Activated T-helper 1 cell treated with anti-CD3 and anti-CD28 coated beads, Interleukin-2, amount 50 U/mL, for 16 hours (primary cell): Measurements from ENCODE around the gene CDH1.
"Not testable (repeated sequence)": the region's sequence is repeated elsewhere in the genome, so short reads cannot be mapped to it uniquely, and the experiment has no call there.

Experiments used
- DNase-seq, 2 donors: peaks; one replicate each; pipeline ENCODE4 v3.0.0-alpha.2; 2020; ENCODE audit warnings: low read depth in 1 of 2, low spot score in 1 of 2

CDH1 gene

GRCh38 chr16:68737046-68737729 lies at the start of gene CDH1:
Gene CDH1 (plus strand): TSS chr16:68737292. CDS start chr16:68737416, 124 bp downstream.
- no peak for DNase-seq

DNA sequence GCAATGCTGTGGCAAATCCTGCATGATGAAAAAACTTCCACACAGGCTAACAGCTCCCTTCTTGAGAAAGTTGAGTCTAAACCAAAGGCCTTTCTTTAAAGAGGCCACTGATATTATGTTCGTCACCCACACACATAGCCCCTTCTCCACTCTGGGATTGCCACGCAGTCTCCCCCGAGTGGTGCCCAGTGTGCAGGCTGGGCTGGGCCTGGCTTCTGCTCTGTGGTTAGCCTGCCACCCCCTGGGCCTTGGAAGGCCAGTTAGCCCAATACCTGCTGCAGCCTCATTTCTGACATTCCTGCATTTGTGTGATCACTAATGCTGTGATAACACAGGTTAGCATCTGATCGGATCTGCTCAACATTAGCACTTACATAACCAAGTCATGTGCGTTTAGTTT lies 47.2 kb upstream of the CDH1 start:
- no peak for DNase-seq

DNA sequence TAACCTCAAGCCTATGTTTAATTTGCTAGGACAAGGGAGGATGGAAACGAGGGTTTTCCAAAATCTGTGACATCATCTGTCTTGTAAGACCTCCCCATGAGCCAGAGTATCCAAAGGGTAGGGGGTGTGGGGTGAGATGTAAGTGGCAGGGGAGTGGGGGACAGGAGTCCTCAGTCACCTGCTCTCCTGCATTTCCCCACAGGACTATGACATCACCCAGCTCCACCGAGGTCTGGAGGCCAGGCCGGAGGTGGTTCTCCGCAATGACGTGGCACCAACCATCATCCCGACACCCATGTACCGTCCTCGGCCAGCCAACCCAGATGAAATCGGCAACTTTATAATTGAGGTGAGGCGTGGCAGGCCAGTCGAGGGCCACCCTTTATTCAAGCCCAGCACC lies 41.5 kb upstream of the CDH1 start:
- no peak for DNase-seq

DNA sequence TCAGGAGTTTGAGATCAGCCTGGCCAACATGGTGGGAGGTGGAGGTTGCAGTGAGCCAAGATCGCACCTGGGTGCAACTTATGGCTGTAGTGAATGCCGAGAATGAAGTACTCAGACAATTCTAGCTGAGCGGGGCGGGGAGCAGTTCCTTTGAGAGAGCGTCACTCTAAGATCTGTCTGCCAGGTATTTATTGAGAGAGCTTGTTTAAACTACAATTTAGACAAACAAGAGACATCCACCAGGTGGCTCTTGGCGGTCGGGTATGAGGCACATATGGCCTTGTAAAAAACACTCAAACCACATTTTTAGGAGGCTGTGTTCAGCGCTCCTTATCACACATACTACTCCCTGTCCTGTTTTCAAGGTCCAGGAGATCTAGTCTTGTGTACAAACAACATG lies 40.6 kb upstream of the CDH1 start:
- no peak for DNase-seq

GRCh38 chr16:68698091-68698490 lies 39.0 kb upstream of the CDH1 start:
- DNase-seq: no peak

DNA sequence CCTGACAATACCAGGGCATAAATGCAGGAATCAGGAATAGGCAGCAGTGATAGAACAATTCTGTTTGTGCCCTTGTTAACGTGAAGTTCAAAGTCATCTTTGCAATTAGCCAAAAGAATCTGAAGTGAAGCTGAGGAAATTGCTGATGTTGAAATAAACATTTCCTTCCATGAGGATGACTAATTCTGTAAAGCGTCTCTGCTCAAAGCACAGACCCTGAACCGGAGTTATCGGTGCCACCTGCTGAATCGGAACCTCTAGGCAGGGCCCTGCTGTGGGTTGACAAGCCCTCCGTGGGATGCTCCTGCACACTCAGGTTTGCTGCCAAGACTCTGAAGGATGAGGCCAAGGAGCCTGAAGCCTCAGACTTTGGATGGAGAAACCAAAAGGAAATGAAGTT lies 37.0 kb upstream of the CDH1 start:
- no peak for DNase-seq

DNA sequence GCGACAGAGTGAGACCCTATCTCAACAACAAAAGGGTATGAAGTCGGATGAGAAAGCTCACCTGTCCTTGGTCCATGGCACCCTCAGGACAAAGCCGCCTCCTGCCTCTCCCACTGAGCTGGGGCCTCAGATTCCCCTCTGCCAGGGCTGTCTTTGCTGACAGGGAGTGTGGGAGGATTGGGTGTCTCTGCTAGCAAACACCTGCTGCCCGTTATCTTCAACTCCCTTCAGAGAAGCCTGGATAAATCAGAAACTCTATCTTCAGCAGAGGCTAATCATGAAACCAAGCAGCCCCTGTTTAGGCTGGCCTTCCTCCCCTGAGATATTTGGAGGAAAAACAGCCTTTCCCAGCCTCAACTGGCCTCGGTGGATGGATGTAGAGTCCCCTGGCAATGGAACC lies 36.3 kb upstream of the CDH1 start:
- DNase-seq: no peak

DNA sequence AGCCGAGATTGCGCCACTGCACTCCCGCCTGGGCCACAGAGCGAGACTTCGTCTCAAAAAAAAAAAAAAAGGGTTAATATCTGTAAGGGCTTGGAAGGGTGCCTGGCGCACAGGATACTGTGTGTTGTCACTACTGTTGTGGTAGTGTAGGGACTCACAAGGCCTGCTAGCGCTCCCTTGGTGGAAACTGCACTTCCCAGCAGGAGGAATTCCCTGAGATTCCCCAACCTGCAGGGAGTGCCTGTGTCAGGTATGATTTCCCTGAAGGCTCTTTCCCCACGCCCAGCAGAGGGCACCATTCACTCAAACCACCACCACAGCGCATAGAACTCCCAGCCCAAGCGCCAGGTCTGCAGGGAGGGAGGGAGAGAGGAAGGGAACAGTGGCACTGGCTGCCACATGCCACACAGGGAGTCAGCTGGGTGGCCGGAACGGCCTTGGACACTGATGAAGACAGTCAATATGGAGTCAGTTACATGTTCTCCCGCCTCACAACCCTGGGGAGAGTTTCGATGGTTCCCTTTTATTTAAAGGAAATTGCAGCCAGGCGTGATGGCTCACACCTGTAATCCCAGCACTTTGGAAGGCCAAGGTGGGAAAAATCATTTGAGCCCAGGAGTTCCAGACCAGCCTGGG lies 32.7 kb upstream of the CDH1 start:
- peak; percentile 15 to 32 for DNase-seq

- DNase-seq: no peak
These were observed 29.5 kb upstream of the CDH1 start for GRCh38 chr16:68707340-68708152.

GRCh38 chr16:68710211-68710610 lies 26.9 kb upstream of the CDH1 start:
- DNase-seq: no peak

DNA sequence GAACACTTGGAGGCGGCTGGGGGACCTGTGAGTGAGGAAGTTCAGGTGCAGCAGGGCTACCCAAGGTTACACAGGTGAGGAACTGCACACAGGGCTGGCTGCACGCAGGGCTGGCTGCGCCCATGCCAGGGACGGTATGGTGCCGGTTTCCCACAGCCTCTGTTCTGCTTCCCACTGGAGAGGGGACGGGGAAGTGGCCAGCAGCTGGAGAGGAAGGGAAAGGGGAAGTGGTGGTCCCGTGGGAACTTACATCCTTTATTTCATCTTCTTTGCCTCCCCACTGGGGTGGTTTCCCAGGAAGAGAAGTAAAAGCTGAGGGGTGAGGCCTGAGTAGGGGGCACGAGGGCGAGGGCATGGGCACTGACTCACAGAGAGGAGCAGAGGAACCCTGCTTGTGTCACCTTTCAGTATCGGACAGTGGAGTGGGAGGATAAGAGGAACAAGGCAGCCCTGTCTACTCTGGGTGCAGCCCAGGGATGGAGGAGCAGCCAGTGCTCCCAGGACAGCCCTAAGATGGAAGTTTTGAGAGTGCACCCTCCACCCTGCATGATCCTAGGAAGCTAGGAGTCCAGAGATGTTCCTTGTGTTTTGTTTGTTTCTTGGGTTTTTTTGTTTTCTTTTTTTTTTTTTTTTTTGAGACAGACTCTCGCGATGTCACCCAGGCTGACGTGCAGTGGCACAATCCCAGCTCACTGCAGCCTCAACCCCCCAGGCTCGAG lies 25.5 kb upstream of the CDH1 start:
- DNase-seq: no peak

- DNase-seq: no peak
These were observed 23.7 kb upstream of the CDH1 start for GRCh38 chr16:68713361-68713760.

DNA sequence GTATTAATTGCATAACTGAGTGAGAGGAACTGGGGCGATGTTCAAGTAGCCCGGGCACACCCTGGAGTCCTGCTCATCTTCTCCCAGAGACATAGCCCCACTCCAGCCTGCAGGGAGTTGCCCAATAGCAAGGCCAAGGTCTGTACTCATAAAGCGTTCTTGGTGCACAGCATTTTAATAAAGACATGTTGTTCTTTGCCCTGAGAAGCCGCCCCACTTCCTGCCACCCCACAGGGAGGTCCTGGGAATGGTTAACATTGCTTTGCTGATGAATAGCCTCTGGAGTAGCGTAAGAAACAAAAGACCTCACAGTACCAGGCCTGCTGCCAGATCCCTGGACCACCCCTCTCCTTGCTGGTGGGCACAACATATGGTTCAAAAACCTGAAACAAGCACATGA lies 21.6 kb upstream of the CDH1 start:
- no peak for DNase-seq

GRCh38 chr16:68716516-68716915 lies 20.6 kb upstream of the CDH1 start:
- DNase-seq: not testable (repeated sequence)

GRCh38 chr16:68717684-68718083 lies 19.4 kb upstream of the CDH1 start:
- no peak for DNase-seq

DNA sequence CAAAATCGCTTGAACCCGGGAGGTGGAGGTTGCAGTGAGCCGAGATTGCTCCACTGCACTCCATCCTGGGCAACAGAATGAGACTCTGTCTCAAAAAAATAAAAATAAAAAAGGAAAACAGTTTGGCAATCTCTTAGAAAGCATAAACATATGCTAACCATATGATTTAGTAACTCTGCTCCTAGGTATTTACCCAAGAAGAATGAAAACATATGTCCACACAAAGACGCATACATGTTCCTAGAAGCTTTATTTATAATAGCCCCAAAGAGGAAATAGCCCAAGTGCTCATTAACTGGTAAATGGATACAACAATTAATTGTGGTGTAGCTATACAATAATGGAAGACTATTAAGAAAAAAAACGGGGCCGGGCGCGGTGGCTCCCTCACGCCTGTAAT lies 18.5 kb upstream of the CDH1 start:
- DNase-seq: no peak

DNA sequence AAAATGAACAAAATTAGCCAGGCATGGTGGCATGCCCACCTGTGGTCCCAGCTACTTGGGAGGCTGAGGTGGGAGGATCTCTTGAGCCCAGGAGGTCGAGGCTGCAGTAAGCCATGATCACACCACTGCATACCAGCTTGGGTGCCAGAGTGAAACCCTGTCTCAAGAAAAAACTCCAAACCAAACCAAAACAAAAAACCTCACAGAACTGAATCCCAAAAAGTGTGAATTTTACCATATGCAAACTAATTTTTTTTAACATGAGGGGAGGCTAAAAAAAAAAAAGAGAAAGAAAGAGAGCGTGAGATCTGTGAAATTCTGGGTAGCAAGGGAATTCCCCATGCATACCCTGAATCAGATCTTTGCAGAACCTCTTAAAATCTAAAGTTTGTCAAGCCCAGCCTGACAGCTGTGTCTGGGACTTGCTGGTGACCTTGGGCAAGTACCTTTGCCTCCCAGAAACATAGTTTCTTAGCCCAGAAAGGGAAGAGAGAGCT lies 17.1 kb upstream of the CDH1 start:
- DNase-seq: no peak

DNA sequence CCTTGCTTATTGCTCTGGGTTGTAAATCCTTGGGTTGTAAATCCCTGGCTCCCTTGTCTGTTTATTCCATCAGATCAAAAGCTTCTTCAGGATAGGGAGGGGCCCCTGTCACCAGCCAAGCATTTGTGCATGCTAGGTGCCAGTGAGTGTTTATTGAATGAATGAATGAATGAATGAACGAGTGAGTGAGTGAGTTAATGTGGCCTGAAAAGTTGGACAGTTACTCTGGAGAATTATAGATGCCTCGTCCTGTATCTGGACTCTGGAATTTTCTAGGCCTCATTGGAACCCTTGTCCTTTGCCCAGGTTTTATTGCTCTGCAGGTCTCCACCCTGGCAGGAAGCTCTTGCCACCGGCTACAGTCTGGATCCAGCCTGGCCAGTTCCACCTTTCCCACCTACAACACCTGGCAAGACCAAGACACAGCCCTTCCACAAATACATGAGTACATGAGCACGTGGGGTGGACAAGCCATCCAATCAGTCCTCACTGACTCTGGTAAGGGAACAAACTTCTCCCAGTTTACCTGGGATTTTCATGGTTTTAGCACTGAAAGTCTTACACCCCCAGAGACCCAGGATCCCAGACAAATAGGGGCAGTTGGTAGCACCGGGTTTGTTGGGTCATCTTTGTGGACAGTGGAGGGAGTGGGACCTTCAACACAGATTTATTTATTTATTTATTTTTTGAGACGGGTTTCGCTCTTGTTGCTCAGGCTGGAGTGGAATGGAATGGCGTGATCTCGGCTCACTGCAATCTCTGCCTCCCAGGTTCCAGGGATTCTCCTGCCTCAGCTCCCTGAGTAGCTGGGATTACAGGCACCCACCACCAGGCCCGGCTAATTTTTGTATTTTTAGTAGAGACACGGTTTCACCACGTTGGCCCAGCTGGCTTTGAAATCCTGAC lies 14.7 kb upstream of the CDH1 start:
- no peak for DNase-seq

DNA sequence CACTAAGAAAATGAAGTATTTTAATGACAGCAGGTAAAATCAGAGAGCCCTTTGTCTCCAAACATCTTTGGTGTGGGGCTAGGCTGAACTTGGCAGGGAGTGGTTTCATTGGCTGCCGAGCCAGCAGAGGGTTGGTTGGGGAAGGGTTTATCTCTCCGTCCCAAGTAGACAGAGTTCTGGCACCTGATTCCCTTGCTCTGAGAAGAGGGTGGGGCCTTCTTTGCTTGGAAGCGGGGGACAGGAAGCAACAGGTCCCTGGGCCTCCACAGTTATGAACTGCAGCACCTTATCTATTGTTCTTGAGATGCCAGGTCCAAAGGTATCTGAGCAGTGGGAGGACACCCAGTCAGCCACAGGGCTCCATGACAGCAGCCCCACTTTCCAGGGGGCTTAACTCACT lies 12.3 kb upstream of the CDH1 start:
- no peak for DNase-seq

GRCh38 chr16:68728523-68728922 lies 8.6 kb upstream of the CDH1 start:
- DNase-seq: no peak
